Liver (tissue), 9 donors: Measurements from ENCODE around the gene PLA2G6. TPM values are rescaled to one million over a fixed set of nuclear protein-coding genes. Genes with fewer than 3 reads are reported as not detected.

Experiments
- DNase-seq: peaks from one replicate; pipeline ENCODE4 v3.0.0-alpha.2; 2017; ENCODE audit warnings: low spot score
- H3K27ac ChIP-seq, 2 donors: one replicate each; pipeline ENCODE4 v1.7.0; 2013; ENCODE audit warnings: inconsistent platforms in 2 of 2, low read length in 2 of 2, control low read depth in 1 of 2, low read depth in 1 of 2, mild to moderate bottlenecking in 1 of 2
- H3K27me3 ChIP-seq, 4 donors: one replicate each; pipeline versions ENCODE4 v1.6.1 to v1.7.0; 2013; ENCODE audit warnings: low read length in 3 of 4, inconsistent platforms in 1 of 4, mild to moderate bottlenecking in 1 of 4, moderate library complexity in 1 of 4; ENCODE audit not compliant: control insufficient read depth in 4 of 4, insufficient read depth in 4 of 4
- H3K36me3 ChIP-seq, 4 donors: one replicate each; pipeline versions ENCODE4 v1.6.1 to v1.7.0; 2013; ENCODE audit warnings: low read length in 3 of 4, mild to moderate bottlenecking in 3 of 4, low read depth in 1 of 4, moderate library complexity in 1 of 4; ENCODE audit not compliant: control insufficient read depth in 4 of 4, insufficient read depth in 3 of 4
- H3K4me1 ChIP-seq, 4 donors: one replicate each; pipeline versions ENCODE4 v1.6.1 to v1.7.0; 2013; ENCODE audit warnings: low read length in 3 of 4, mild to moderate bottlenecking in 3 of 4, moderate library complexity in 1 of 4; ENCODE audit not compliant: control insufficient read depth in 4 of 4, insufficient read depth in 4 of 4
- H3K4me3 ChIP-seq, 3 donors: one replicate each; pipeline versions ENCODE4 v1.6.1 to v1.7.0; 2013; ENCODE audit warnings: low read length in 3 of 3, control low read depth in 1 of 3, low read depth in 1 of 3, mild to moderate bottlenecking in 1 of 3
- H3K9ac ChIP-seq, 2 donors: one replicate each; pipeline ENCODE4 v1.7.0; 2013; ENCODE audit warnings: low read length in 2 of 2, mild to moderate bottlenecking in 2 of 2, moderate library complexity in 2 of 2, control low read depth in 1 of 2, low read depth in 1 of 2
- H3K9me3 ChIP-seq, 4 donors: one replicate each; pipeline versions ENCODE4 v1.6.1 to v1.7.0; 2013; ENCODE audit warnings: low read length in 3 of 4; ENCODE audit not compliant: control insufficient read depth in 4 of 4
- ATF3 ChIP-seq: IDR thresholded peaks from 2 replicates; pipeline ENCODE4 v1.6.1; 2016; ENCODE audit warnings: antibody characterized with exemption
- CTCF ChIP-seq: fragments of 150-350 bp; IDR thresholded peaks from 2 replicates; pipeline ENCODE4 v1.5.1; 2017; ENCODE audit warnings: improper control_type of control experiment, low read depth, low read length; ENCODE audit not compliant: missing input control
- EGR1 ChIP-seq, 2 donors: IDR thresholded peaks; 2 replicates each; pipeline ENCODE4 v1.6.1; 2016 to 2018; ENCODE audit warnings: antibody characterized with exemption in 2 of 2, low read depth in 2 of 2
- FOXA1 ChIP-seq: IDR thresholded peaks from 2 replicates; pipeline ENCODE4 v1.6.1; 2016; ENCODE audit warnings: antibody characterized with exemption
- FOXA2 ChIP-seq: IDR thresholded peaks from 2 replicates; pipeline ENCODE4 v1.6.1; 2016; ENCODE audit warnings: antibody characterized with exemption
- GABPA ChIP-seq, 2 donors: IDR thresholded peaks in 1 of 2; conservative IDR thresholded peaks in 1 of 2; 2 replicates each; pipeline ENCODE4 v1.6.1; 2016; ENCODE audit warnings: antibody characterized with exemption in 2 of 2, mild to moderate bottlenecking in 1 of 2, moderate library complexity in 1 of 2
- HNF4A ChIP-seq, 2 donors: conservative IDR thresholded peaks; 2 replicates each; pipeline ENCODE4 v1.6.1; 2016; ENCODE audit warnings: antibody characterized with exemption in 2 of 2, mild to moderate bottlenecking in 2 of 2
- HNF4G ChIP-seq: IDR thresholded peaks from 2 replicates; pipeline ENCODE4 v1.6.1; 2016; ENCODE audit warnings: antibody characterized with exemption
- JUND ChIP-seq, 2 donors: IDR thresholded peaks; 2 replicates each; pipeline ENCODE4 v1.6.1; 2016; ENCODE audit warnings: antibody characterized with exemption in 2 of 2
- MAX ChIP-seq: IDR thresholded peaks from 2 replicates; pipeline ENCODE4 v1.6.1; 2016; ENCODE audit warnings: antibody characterized with exemption
- NR2F2 ChIP-seq: IDR thresholded peaks from 2 replicates; pipeline ENCODE4 v1.6.1; 2016; ENCODE audit warnings: antibody characterized with exemption
- RAD21 ChIP-seq, 2 donors: IDR thresholded peaks; 2 replicates each; pipeline ENCODE4 v1.6.1; 2016; ENCODE audit warnings: antibody characterized with exemption in 2 of 2, mild to moderate bottlenecking in 2 of 2
- RXRA ChIP-seq, 2 donors: IDR thresholded peaks; 2 replicates each; pipeline ENCODE4 v1.6.1; 2017 to 2018; ENCODE audit warnings: antibody characterized with exemption in 2 of 2, mild to moderate bottlenecking in 1 of 2
- SP1 ChIP-seq: IDR thresholded peaks from 2 replicates; pipeline ENCODE4 v1.6.1; 2018; ENCODE audit warnings: antibody characterized with exemption, mild to moderate bottlenecking
- TAF1 ChIP-seq: conservative IDR thresholded peaks from 2 replicates; pipeline ENCODE4 v1.6.1; 2016; ENCODE audit warnings: antibody characterized with exemption, mild to moderate bottlenecking
- YY1 ChIP-seq: IDR thresholded peaks from 2 replicates; pipeline ENCODE4 v1.6.1; 2016; ENCODE audit warnings: antibody characterized with exemption, mild to moderate bottlenecking
- WGBS: extraction: QIAGEN DNeasy Blood & Tissue Kit; methylation state at CpG from one replicate; pipeline ENCODE4 v1.1.7; 2013; 5-methylcytosine and 5-hydroxymethylcytosine counted together
- polyA plus RNA-seq, 2 donors: library from polyadenylated mRNA; stranded (reverse) in 1 of 2; unstranded in 1 of 2; fragments of 200-250 nt in 1 of 2; fragments of >200 nt in 1 of 2; fragmentation: Nextera tagmentation in 1 of 2; extraction: Ambion mirVana in 1 of 2; gene quantifications; one replicate each; pipeline versions ENCODE4 v1.2.1 to v1.2.3, GENCODE V29; 2013 to 2015
- total RNA-seq, 2 donors: library from RNA; depleted of rRNA; stranded (reverse); fragments of >200 nt; gene quantifications; one replicate each; pipeline ENCODE4 v1.2.3, GENCODE V29; 2014
- TF ChIP-seq, protein P1 (sequence below): IDR thresholded peaks from 2 replicates; pipeline ENCODE4 v1.6.1; 2016; ENCODE audit warnings: antibody characterized with exemption, mild to moderate bottlenecking
- TF ChIP-seq, protein P2 (sequence below): IDR thresholded peaks from 2 replicates; pipeline ENCODE4 v1.6.1; 2016; ENCODE audit warnings: antibody characterized with exemption
- donor health status: healthy.
- donor health status: healthy.
- donor health status: healthy.
- donor health status: healthy.
- donor health status: healthy.

Gene PLA2G6
- total and polyA plus RNA-seq, 4 donors = 5.7 to 9.0 (median 7.2) TPM

GRCh38 chr22:38202437-38203089, 20.9 kb upstream of the PLA2G6 start:
- no peak for TF ChIP-seq HNF4A (conservative IDR thresholded peaks at IDR 0.05)
- TF ChIP-seq, protein P1, sequence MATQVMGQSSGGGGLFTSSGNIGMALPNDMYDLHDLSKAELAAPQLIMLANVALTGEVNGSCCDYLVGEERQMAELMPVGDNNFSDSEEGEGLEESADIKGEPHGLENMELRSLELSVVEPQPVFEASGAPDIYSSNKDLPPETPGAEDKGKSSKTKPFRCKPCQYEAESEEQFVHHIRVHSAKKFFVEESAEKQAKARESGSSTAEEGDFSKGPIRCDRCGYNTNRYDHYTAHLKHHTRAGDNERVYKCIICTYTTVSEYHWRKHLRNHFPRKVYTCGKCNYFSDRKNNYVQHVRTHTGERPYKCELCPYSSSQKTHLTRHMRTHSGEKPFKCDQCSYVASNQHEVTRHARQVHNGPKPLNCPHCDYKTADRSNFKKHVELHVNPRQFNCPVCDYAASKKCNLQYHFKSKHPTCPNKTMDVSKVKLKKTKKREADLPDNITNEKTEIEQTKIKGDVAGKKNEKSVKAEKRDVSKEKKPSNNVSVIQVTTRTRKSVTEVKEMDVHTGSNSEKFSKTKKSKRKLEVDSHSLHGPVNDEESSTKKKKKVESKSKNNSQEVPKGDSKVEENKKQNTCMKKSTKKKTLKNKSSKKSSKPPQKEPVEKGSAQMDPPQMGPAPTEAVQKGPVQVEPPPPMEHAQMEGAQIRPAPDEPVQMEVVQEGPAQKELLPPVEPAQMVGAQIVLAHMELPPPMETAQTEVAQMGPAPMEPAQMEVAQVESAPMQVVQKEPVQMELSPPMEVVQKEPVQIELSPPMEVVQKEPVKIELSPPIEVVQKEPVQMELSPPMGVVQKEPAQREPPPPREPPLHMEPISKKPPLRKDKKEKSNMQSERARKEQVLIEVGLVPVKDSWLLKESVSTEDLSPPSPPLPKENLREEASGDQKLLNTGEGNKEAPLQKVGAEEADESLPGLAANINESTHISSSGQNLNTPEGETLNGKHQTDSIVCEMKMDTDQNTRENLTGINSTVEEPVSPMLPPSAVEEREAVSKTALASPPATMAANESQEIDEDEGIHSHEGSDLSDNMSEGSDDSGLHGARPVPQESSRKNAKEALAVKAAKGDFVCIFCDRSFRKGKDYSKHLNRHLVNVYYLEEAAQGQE = peak; percentile 52
- peak in 1 of 2 donors; percentile 87 for TF ChIP-seq JUND (IDR thresholded peaks at IDR 0.05)
- peak; percentile 7 for TF ChIP-seq SP1
- TF ChIP-seq ATF3 = no peak
- peak in 1 of 2 donors; percentile 66 for TF ChIP-seq EGR1 (IDR thresholded peaks at IDR 0.05; ENCODE audit: low read depth in 2 of 2)
- Histone ChIP-seq H3K9me3 (no peaks in the 10 kb centered on the region), H3K4me3 (peak overlapping the region; percentile 78 to 94 (median 90)), H3K4me1 (peaks cover 0 to 7% (median 3%) of the 10 kb centered on the region in 4 donors), H3K27ac (peak overlapping the region; percentile 98 to 99), H3K36me3 (no peaks in the 10 kb centered on the region), H3K9ac (peak overlapping the region; percentile 91 to 95), H3K27me3 (no peaks in the 10 kb centered on the region)
- DNase-seq = peak; percentile 78
- under 1% methylated on average over 74 of the region's 74 CpGs for WGBS

GRCh38 chr22:38201711-38202436, 20.2 kb upstream of the PLA2G6 start, which contains the start of gene MAFF:
MAFF (plus strand) TSS chr22:38201994; CDS start chr22:38213854, 11,860 bp downstream.
- H3K4me3 ChIP-seq = peak within 1 kb of the TSS; percentile 78 to 94 (median 90)
- H3K36me3 ChIP-seq = no peaks in the 10 kb centered on the region
- TF ChIP-seq, protein P2, sequence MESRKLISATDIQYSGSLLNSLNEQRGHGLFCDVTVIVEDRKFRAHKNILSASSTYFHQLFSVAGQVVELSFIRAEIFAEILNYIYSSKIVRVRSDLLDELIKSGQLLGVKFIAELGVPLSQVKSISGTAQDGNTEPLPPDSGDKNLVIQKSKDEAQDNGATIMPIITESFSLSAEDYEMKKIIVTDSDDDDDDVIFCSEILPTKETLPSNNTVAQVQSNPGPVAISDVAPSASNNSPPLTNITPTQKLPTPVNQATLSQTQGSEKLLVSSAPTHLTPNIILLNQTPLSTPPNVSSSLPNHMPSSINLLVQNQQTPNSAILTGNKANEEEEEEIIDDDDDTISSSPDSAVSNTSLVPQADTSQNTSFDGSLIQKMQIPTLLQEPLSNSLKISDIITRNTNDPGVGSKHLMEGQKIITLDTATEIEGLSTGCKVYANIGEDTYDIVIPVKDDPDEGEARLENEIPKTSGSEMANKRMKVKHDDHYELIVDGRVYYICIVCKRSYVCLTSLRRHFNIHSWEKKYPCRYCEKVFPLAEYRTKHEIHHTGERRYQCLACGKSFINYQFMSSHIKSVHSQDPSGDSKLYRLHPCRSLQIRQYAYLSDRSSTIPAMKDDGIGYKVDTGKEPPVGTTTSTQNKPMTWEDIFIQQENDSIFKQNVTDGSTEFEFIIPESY = peak; percentile 88
- no peak for TF ChIP-seq GABPA (IDR thresholded peaks at IDR 0.05 in 1 of 2, conservative IDR thresholded peaks at IDR 0.05 in 1 of 2)
- TF ChIP-seq HNF4A (conservative IDR thresholded peaks at IDR 0.05) = no peak
- TF ChIP-seq ATF3 = no peak
- peak in 1 of 2 donors; percentile 23 for TF ChIP-seq RXRA (IDR thresholded peaks at IDR 0.05)
- TF ChIP-seq RAD21 (IDR thresholded peaks at IDR 0.05) = no peak
- TF ChIP-seq SP1 = no peak
- TF ChIP-seq NR2F2 = no peak
- no peak for TF ChIP-seq MAX
- TF ChIP-seq JUND (IDR thresholded peaks at IDR 0.05) = peak in 1 of 2 donors; percentile 45
- TF ChIP-seq HNF4G = no peak
- no peak for TF ChIP-seq TAF1
- no peak for TF ChIP-seq FOXA2
- TF ChIP-seq, protein P1 = peak; percentile 47
- TF ChIP-seq FOXA1 = no peak
- TF ChIP-seq CTCF = no peak
- no peak for TF ChIP-seq EGR1 (IDR thresholded peaks at IDR 0.05; ENCODE audit: low read depth in 2 of 2)
- TF ChIP-seq YY1 = peak; percentile 39
- peak; percentile 98 for DNase-seq
- under 1% methylated on average over 85 of the region's 85 CpGs for WGBS
- no peaks in the 10 kb centered on the region for H3K9me3 ChIP-seq
- peak within 1 kb of the TSS; percentile 91 to 95 for H3K9ac ChIP-seq
- H3K4me1 ChIP-seq = peaks cover 0 to 7% (median 3%) of the 10 kb centered on the region in 4 donors
- peak within 1 kb of the TSS; percentile 98 to 99 for H3K27ac ChIP-seq
- H3K27me3 ChIP-seq = no peaks in the 10 kb centered on the region
